Measurements from ENCODE around the gene SLC31A1. TPM values are rescaled to one million over a fixed set of nuclear protein-coding genes. Genes with fewer than 3 reads are reported as not detected.

Gene SLC31A1
- total RNA-seq, 1 donor from 2014 or later: 8.1 TPM

DNA sequence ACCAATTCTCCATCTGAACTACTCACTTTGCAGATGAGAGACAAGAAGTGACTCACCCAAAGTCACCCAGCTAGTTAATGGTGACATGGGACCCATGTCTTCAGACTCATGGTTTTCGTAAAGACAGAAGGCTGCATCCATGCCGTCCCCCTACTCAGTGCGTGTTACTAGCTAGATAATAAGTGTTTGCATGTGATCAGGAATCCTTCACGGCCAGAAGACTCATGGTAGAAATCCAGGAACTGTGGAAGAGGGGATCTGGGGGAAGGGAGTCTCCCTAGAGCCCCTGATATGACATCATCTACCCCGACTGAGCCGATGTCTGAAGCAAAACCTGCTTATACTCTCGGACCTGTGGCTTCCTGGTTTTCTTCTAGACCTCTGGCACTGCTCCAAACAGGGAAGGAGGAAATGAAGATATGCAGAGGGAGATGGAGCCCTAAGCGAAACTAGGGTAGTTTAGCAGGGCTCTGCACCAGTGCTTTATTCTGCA, 78.5 kb downstream of the SLC31A1 start:
- DNase-seq (ENCODE audit: low read depth): no peak
- TF ChIP-seq, protein P1, sequence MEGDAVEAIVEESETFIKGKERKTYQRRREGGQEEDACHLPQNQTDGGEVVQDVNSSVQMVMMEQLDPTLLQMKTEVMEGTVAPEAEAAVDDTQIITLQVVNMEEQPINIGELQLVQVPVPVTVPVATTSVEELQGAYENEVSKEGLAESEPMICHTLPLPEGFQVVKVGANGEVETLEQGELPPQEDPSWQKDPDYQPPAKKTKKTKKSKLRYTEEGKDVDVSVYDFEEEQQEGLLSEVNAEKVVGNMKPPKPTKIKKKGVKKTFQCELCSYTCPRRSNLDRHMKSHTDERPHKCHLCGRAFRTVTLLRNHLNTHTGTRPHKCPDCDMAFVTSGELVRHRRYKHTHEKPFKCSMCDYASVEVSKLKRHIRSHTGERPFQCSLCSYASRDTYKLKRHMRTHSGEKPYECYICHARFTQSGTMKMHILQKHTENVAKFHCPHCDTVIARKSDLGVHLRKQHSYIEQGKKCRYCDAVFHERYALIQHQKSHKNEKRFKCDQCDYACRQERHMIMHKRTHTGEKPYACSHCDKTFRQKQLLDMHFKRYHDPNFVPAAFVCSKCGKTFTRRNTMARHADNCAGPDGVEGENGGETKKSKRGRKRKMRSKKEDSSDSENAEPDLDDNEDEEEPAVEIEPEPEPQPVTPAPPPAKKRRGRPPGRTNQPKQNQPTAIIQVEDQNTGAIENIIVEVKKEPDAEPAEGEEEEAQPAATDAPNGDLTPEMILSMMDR (conservative IDR thresholded peaks at IDR 0.05; ENCODE audit: low read depth, low read length): no peak
- no peak overlapping the region for H3K4me3 ChIP-seq (ENCODE audit: low read depth, low read length)

DNA sequence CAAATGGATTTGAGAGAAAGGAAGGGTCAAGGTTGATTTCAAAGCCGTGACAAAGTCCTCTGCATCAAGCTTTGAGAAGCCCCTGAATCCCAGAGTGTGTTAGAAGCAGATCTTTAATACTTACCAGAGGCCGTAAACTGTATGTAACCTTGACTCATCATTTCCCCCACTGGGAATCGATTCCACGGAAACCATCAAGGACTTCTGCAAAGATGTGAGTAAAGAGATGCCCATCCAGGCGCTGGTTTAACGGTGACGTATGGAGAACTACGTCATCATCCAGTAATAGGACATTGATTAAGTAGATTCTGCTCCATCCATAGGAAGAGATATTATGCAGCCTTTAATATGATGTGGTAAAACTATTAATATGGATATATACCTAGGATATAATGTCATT, 80.2 kb downstream of the SLC31A1 start:
- TF ChIP-seq, protein P1 (conservative IDR thresholded peaks at IDR 0.05; ENCODE audit: low read depth, low read length): no peak
- no peak overlapping the region for H3K4me3 ChIP-seq (ENCODE audit: low read depth, low read length)
- DNase-seq (ENCODE audit: low read depth): no peak

DNA sequence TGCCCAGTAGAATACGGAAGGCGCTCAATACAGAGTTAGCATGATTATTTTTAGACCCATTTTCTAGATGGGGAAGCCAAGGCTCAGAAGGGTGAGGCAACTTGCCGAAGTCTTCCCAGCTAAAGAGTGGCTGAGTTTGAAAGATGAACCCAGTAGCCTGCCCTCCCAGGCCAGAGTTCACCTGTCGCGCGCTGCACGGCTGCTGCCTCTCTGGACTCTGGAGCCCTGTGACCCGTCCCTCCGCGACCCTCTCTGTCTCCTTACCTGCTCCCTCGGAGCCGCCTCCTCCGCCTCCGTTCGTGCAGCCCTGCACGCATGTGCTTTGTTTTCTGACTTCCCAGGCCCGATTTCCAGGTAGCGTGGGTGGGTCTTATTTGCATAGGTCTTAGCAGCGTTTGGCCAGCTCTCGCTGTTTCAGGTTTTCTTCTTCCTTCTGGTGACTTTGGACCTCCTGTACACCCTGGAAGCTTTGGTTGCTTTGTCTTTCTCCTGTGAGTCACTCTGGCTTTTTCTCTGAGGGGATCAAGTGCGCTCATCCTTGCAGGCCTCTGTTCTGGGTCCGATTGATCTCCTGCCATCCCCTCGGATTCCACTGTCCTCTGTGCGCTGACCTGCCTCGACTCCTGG, 81.6 kb downstream of the SLC31A1 start, which contains the start of gene RNF183:
Gene RNF183 (minus strand): TSS at position 585 of the 627 bp plus-strand sequence. CDS start 5,192 bp downstream, outside the sequence.
- peak within 1 kb of the TSS; percentile 43 for H3K4me3 ChIP-seq (ENCODE audit: low read depth, low read length)
- TF ChIP-seq, protein P1 (conservative IDR thresholded peaks at IDR 0.05; ENCODE audit: low read depth, low read length): no peak
- DNase-seq (ENCODE audit: low read depth): peak; percentile 55

DNA sequence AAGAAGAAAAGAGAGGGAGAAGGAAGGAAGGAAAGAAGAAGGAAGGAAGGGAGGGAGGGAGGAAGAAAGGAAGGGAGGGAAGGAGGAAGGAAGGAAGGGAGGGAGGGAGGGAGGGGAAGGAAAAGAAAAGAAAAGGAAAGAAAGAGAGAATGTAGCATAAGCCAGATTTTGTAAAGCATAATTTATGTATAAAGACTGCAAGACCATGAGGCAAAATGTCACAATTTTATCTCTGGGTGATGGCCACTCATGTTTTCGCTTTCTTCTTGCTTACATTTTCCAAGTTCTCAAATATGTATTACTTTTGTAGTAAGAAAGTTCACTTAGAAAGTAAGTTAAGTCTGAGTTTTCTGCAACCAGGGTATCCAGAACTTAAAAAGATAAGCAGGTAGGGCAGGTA, 85.2 kb downstream of the SLC31A1 start:
- TF ChIP-seq, protein P1 (conservative IDR thresholded peaks at IDR 0.05; ENCODE audit: low read depth, low read length): no peak
- no peak overlapping the region for H3K4me3 ChIP-seq (ENCODE audit: low read depth, low read length)
- no peak for DNase-seq (ENCODE audit: low read depth)

DNA sequence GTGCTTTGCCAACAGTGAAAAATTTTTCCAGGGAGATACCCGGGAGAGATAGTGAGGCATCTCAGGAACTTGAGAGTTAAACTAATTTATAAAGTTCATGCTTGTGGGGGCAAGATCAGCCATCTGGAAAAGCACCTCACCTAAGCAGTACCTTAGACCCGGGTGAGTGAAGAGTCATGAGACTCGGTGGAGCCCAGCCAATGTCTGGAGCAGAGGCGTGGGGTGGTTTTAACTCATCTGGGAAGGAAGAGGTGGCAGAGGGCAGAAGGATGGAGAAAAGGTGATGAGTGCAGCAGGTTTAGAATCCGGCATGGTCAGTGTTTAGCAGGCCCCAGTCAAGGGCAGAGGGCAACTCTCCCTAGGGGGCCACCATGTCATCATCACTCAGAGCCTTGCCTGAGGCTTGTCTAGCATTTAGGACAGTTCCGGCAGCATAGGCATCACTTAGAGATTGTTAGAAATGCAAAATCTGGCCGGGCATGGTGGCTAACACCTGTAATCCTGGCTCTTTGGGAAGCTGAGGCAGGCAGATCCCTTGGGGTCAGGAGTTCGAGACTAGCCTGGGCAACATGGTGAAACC, 86.1 kb downstream of the SLC31A1 start:
- TF ChIP-seq, protein P1 (conservative IDR thresholded peaks at IDR 0.05; ENCODE audit: low read depth, low read length): no peak
- H3K4me3 ChIP-seq (ENCODE audit: low read depth, low read length): no peak overlapping the region
- no peak for DNase-seq (ENCODE audit: low read depth)

DNA sequence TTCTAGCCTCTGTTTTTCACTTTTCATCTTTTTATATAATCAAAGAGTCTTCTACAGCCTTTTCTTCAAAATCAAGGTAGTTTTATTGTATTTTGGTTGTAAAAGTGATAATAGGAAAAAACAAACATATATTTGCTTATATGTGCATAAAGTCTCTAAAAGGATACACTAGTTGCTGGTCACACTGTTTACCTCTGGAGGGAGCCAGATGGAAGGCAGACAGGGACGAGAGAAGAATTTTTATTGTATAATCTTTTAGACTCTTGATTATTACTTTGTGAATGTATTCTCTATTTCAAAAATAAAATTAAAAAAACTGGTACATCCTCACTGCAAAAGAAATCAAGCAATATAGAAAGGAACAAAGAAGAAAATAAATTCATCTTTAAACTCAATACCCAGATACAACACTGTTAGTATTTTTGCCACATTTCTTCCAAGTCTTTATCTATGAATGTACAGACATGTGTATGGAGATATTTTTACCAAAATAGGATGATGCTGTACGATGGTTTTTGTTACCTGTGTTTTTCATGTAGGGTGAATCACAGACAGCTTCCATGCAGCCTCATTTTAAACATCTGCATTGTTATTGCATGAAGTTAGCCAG, 88.0 kb downstream of the SLC31A1 start:
- DNase-seq (ENCODE audit: low read depth): no peak
- H3K4me3 ChIP-seq (ENCODE audit: low read depth, low read length): no peak overlapping the region
- TF ChIP-seq, protein P1 (conservative IDR thresholded peaks at IDR 0.05; ENCODE audit: low read depth, low read length): peak; percentile 86
